ENCODE results near the gene PTH2R. TPM values are rescaled to one million over a fixed set of nuclear protein-coding genes. Genes with fewer than 3 reads are reported as not detected.

The PTH2R gene
- total and polyA plus RNA-seq, 2 of the 4 experiments (the other 2 are of a cell fraction) = under 0.01 TPM; not detected in 1

DNA sequence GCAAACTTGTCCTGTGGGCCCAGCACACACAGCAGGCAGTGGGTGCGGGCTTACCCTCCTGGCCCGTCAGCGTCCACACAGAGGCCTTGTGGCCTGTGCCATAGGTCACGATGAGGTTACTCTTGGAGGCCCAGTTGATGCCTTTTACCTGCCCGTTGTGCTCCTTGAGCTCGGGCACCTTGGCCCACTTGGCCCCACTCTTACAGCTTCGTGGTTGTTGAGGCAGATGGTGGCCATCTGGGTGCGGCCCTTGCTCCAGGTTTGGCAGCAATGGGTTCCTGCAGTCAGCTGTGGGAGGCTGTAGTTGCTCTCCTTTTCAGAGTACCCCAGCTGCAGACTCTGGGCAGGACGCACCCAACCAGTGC is 45.5 kb upstream of the PTH2R start:
- Histone ChIP-seq H3K36me3 (ENCODE audit: control insufficient read depth, insufficient read depth, low read length) (peaks cover 2% of the 10 kb centered on the region; the same call in 1 of the 2 replicates), H2BK120ac (ENCODE audit: low read depth, low read length) (no peak overlapping the region), H2BK5ac (ENCODE audit: low read depth, low read length, poor library complexity, severe bottlenecking) (no peak overlapping the region), H3K18ac (ENCODE audit: low read depth, low read length) (no peak overlapping the region), H4K8ac (ENCODE audit: low read depth in 2 of 2, low read length in 2 of 2) (no peak overlapping the region), H3K27me3 (ENCODE audit: control insufficient read depth, insufficient read depth, low read length) (no peaks in the 10 kb centered on the region; the same call in 1 of the 2 replicates), H3K4ac (ENCODE audit: low read depth, low read length) (no peak overlapping the region), H3K56ac (ENCODE audit: extremely low read depth, insufficient read depth, low read length) (no peak overlapping the region), H2AFZ (replicated peaks; ENCODE audit: low read length, poor library complexity) (no peak overlapping the region), H2AK9ac (replicated peaks; ENCODE audit: low read depth, low read length, poor library complexity) (no peak overlapping the region), H3K9me1 (ENCODE audit: insufficient read depth, low read length) (no peaks in the 10 kb centered on the region), H4K5ac (ENCODE audit: low read depth, low read length) (no peak overlapping the region), H3K27ac (ENCODE audit: insufficient read depth, low read length) (no peak overlapping the region), H2AK5ac (ENCODE audit: low read depth, low read length) (no peak overlapping the region), H3K23ac (ENCODE audit: low read depth, low read length) (no peak overlapping the region), H3K4me1 (ENCODE audit: control insufficient read depth, insufficient read depth, low read length) (no peaks in the 10 kb centered on the region), H4K91ac (ENCODE audit: insufficient read depth, low read depth, low read length) (no peak overlapping the region), H3K9ac (ENCODE audit: low read depth, low read length) (no peak overlapping the region), H3K4me3 (ENCODE audit: insufficient read depth, low read depth, low read length) (no peak overlapping the region), H4K20me1 (ENCODE audit: insufficient read depth, low read length) (no peaks in the 10 kb centered on the region), H3K4me2 (ENCODE audit: low read depth, low read length) (no peak overlapping the region), H2BK20ac (ENCODE audit: low read depth, low read length) (no peak overlapping the region), H3K79me1 (ENCODE audit: low read depth in 1 of 2, low read length in 2 of 2) (no peaks in the 10 kb centered on the region; a peak in 1 of 4 replicates), H3K9me3 (ENCODE audit: control insufficient read depth, insufficient read depth, low read length) (no peaks in the 10 kb centered on the region), H3K14ac (replicated peaks; ENCODE audit: low read depth, low read length) (no peak overlapping the region), H2BK15ac (ENCODE audit: low read depth, low read length) (no peak overlapping the region)
- no peak for DNase-seq
- ChIA-PET CTCF (no interaction called here), POLR2A (ENCODE audit: unreplicated experiment) (no interaction called here)
- BruUV-seq (replicated peaks) = no TSS peak
- 100% methylated on average over 2 of the region's 9 CpGs; no CpG with 5 or more reads in 1 of the 2 experiments for WGBS, 2 experiments (ENCODE audit: extremely low coverage in 2 of 2, insufficient read length in 1 of 2)
- TF ChIP-seq NFE2L2 (IDR thresholded peaks at IDR 0.05; ENCODE audit: low read depth, low read length) (no peak), MAFK (IDR thresholded peaks at IDR 0.05; ENCODE audit: low read depth, low read length) (no peak), RAD21 (IDR thresholded peaks at IDR 0.05; ENCODE audit: low read length) (no peak), RFX5 (IDR thresholded peaks at IDR 0.05; ENCODE audit: low read depth, low read length) (no peak), USF2 (IDR thresholded peaks at IDR 0.05; ENCODE audit: low read depth, low read length) (no peak), CEBPB (IDR thresholded peaks at IDR 0.05; ENCODE audit: low read depth, low read length) (no peak), FOS (IDR thresholded peaks at IDR 0.05; ENCODE audit: low read depth, low read length) (no peak), SMC3 (IDR thresholded peaks at IDR 0.05; ENCODE audit: low read depth, low read length) (no peak), POLR2A (IDR thresholded peaks at IDR 0.05; ENCODE audit: low read depth, low read length) (no peak), CHD1 (IDR thresholded peaks at IDR 0.05; ENCODE audit: low read depth, low read length) (no peak), MAZ (IDR thresholded peaks at IDR 0.05; ENCODE audit: borderline replicate concordance, low read depth, low read length) (no peak), RCOR1 (IDR thresholded peaks at IDR 0.05; ENCODE audit: insufficient replicate concordance, low read length) (no peak), BHLHE40 (IDR thresholded peaks at IDR 0.05; ENCODE audit: low read depth, low read length) (no peak), MXI1 (IDR thresholded peaks at IDR 0.05; ENCODE audit: borderline replicate concordance, low read depth, low read length) (no peak)
- TF ChIP-seq, protein P1, sequence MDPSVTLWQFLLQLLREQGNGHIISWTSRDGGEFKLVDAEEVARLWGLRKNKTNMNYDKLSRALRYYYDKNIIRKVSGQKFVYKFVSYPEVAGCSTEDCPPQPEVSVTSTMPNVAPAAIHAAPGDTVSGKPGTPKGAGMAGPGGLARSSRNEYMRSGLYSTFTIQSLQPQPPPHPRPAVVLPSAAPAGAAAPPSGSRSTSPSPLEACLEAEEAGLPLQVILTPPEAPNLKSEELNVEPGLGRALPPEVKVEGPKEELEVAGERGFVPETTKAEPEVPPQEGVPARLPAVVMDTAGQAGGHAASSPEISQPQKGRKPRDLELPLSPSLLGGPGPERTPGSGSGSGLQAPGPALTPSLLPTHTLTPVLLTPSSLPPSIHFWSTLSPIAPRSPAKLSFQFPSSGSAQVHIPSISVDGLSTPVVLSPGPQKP (IDR thresholded peaks at IDR 0.05; ENCODE audit: borderline replicate concordance, low read depth, low read length) = no peak
- TF ChIP-seq, protein P2, sequence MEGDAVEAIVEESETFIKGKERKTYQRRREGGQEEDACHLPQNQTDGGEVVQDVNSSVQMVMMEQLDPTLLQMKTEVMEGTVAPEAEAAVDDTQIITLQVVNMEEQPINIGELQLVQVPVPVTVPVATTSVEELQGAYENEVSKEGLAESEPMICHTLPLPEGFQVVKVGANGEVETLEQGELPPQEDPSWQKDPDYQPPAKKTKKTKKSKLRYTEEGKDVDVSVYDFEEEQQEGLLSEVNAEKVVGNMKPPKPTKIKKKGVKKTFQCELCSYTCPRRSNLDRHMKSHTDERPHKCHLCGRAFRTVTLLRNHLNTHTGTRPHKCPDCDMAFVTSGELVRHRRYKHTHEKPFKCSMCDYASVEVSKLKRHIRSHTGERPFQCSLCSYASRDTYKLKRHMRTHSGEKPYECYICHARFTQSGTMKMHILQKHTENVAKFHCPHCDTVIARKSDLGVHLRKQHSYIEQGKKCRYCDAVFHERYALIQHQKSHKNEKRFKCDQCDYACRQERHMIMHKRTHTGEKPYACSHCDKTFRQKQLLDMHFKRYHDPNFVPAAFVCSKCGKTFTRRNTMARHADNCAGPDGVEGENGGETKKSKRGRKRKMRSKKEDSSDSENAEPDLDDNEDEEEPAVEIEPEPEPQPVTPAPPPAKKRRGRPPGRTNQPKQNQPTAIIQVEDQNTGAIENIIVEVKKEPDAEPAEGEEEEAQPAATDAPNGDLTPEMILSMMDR (conservative IDR thresholded peaks at IDR 0.05; ENCODE audit: low read depth, low read length) = no peak
- dilution Hi-C loops (cut with HindIII; ENCODE audit: low sequenced_read_pairs, unreplicated experiment) = no loop called here
- ATAC-seq (ENCODE audit: low read depth) = no peak
- intact Hi-C loops (cut with micrococcal nuclease) = no loop called here
- in situ Hi-C loops (cut with MboI; ENCODE audit: low sequenced_read_pairs) = no loop called here

Data from IMR-90 (cell line).